C4-2B (cell line): ENCODE data around the gene TENM4.
"Not testable (repeated sequence)": the region's sequence is repeated elsewhere in the genome, so short reads cannot be mapped to it uniquely, and the experiment has no call there.

Source experiments
- H3K27ac ChIP-seq: fragments of 450-650 bp; 2 replicates; pipeline ENCODE4 v1.5.1; 2017
- ZFX ChIP-seq: fragments of 450-650 bp; IDR thresholded peaks from 2 replicates; pipeline ENCODE4 v1.6.1; 2017
- TF ChIP-seq, protein P1 (sequence below): fragments of 450-650 bp; conservative IDR thresholded peaks from 2 replicates; pipeline ENCODE4 v1.5.1; 2017; ENCODE audit warnings: mild to moderate bottlenecking

The TENM4 gene

DNA sequence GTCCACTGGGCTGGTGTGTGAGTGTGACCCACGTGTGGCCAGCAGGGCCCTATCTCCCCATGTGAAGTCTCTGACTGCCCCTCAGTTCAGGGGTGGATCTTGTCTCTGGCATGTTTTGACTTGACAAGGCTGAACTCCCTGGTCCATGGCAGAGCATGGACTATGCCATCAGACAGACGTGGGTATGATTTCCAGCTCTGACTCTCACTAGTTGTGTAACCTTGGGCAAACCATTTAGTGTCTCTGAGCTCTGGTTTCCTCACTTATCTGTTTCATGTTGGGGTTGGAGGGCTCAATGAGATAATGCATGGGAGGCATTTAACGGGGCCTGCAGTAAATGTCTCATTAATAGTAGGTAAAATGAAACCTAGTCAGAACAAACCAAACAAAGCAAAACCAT is 611.7 kb downstream of the TENM4 start:
- H3K27ac ChIP-seq = no peak overlapping the region
- no peak for TF ChIP-seq ZFX
- TF ChIP-seq, protein P1, sequence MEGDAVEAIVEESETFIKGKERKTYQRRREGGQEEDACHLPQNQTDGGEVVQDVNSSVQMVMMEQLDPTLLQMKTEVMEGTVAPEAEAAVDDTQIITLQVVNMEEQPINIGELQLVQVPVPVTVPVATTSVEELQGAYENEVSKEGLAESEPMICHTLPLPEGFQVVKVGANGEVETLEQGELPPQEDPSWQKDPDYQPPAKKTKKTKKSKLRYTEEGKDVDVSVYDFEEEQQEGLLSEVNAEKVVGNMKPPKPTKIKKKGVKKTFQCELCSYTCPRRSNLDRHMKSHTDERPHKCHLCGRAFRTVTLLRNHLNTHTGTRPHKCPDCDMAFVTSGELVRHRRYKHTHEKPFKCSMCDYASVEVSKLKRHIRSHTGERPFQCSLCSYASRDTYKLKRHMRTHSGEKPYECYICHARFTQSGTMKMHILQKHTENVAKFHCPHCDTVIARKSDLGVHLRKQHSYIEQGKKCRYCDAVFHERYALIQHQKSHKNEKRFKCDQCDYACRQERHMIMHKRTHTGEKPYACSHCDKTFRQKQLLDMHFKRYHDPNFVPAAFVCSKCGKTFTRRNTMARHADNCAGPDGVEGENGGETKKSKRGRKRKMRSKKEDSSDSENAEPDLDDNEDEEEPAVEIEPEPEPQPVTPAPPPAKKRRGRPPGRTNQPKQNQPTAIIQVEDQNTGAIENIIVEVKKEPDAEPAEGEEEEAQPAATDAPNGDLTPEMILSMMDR = no peak

DNA sequence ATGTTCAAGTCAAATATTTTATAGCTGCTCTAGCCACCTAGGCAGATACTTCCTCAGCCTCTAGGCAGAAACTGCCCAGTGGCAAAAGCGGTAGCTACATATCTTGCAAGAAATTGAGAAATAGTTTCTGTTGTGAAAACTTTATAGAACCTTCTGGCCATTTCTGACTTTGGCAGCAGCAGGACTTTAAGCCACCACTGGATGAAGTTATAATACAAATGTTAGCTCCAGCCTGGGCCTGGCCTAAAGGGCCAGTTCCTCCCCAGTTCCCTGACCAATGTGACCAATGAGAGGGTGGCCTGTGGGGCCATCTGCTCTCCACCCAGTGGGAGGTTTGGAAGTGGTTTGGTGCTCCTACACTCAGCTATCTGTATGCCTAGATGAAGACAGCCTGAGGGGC is 612.2 kb downstream of the TENM4 start:
- H3K27ac ChIP-seq = no peak overlapping the region
- TF ChIP-seq, protein P1 = no peak
- no peak for TF ChIP-seq ZFX

DNA sequence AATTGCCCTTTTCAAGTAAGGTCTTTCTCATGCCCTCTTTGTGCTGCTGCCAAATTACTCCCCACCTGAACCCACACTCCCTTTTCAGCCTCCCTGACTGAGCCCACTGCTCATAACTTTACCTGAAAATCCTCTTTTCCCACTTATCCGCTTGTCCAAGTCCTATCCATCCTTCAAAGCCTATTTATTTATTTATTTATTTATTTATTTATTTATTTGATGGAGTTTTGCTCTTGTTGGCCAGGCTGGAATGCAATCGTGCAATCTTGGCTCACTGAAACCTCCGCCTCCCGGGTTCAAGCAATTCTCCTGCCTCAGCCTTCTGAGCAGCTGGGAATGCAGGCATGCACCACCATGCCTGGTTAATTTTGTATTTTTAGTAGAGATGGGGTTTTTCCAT is 613.5 kb downstream of the TENM4 start:
- H3K27ac ChIP-seq = not testable (repeated sequence)

DNA sequence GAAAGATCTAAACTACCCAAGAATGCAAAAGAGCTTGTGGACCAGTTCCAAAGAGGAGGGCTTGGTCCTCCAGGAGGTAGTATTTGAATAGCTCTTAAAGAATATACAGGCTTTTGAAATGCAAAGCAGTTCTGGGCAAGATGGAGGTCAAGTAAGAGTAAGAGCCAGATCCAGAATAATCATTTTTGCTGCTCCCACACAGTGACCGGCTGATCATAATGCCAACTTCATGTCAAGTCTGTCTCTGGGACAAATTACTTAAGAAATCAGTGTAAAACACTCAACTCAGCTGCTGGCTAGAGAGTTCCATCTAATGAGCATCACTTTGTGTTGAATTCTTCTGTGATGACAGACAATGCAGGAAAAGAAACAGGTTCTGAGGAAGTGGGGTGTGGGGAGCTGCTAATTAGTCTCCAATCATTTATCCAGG is 615.2 kb downstream of the TENM4 start:
- TF ChIP-seq, protein P1 = no peak
- no peak for TF ChIP-seq ZFX
- H3K27ac ChIP-seq = no peak overlapping the region

DNA sequence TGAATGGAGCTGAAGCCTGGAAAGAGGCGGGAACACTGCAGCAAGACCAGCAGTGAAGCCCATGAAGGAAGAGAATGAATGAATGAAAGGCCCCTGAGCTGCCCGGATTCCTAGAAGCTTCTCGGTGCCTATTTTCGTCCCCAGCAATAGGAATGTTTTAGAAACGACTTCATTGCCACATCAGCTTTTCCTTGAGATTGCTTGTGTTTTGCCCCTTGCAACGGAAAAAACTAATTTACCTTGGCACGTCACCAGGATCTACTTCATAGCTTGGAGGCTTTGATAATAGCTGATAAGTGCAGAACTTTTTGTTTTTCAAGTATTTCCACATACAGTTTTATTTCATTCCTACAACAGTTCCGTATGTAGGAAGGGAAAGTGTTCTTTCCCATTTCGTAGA is 617.2 kb downstream of the TENM4 start:
- TF ChIP-seq ZFX = no peak
- TF ChIP-seq, protein P1 = no peak

DNA sequence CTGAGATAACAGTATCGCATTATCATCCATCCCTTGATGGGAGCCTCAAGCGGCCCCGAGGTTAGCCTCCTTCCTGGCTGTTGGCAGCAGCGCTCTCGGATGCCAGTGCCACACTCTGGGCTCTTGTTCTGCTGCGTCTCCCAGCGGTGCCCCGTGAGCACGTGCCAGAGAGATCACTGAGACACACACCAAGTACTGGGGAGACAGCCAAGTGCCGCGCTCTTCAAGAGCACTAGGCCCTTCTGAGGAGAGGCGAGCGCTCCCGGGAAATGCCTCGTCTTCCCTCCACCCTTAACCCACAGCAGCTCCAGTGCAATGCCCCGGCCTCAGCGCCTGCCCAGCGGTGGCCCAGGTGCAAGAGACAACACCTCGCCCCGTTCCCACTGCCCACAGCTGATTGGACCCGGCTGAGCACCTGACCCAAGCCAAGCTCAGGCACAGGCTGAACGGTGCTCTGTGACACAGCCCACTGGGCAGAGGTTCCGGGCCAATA is 617.9 kb downstream of the TENM4 start:
- no peak overlapping the region for H3K27ac ChIP-seq
- TF ChIP-seq ZFX = no peak
- TF ChIP-seq, protein P1 = no peak

More for the DNA sequence above, 617.2 kb downstream of the TENM4 start:
- no peak overlapping the region for H3K27ac ChIP-seq

DNA sequence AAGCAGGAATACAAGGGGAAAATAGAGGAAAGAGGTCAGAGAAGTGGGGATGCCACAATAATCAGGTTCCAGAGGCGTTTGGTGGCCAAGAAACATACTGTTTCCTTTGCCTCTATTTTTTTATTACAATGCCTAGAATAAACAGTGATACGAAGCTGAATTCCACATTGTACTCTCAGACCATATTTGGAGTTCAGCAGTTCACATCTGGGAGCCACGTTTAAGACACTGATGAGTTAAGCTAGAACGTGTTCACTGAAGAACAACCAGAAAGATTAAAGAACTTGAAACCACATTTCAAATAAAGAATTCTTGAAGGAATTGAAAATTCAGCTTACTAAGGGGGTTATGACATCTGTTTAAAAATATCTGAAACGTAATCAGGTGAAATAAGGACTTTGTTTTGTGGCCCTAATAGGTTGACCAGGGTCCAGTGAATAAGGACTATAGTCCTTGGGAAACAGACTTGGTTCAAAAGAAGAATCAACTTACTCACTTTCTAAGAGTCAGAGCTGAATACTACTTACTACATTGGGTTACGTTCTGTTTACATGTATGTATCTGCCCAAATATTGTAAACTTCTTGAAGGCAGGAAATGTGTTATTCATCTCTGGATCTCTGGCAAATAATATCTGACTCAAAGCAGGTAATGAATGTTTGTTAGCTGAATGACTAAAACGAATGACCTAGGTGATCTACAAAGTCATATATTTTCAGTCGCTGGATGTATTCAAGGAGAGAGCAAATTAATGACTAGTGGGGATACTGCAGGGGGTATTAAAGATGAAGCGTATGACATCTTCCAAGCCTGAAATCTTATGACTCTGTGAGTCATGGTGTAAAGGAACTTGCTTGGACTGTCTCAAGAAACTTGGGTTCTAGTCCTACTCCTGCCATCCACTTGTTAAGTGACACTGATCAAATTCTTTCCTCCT is 619.2 kb downstream of the TENM4 start:
- TF ChIP-seq ZFX = no peak
- TF ChIP-seq, protein P1 = no peak
- no peak overlapping the region for H3K27ac ChIP-seq
